ENCODE results near the gene LMO1. TPM values are rescaled to one million over a fixed set of nuclear protein-coding genes. Genes with fewer than 3 reads are reported as not detected.

LMO1 gene
- total and polyA plus RNA-seq, 2 of the 8 experiments (the other 6 are each of a cell fraction or from before 2014, with no cell fraction given), result 0.17 TPM; not detected in 1

GRCh38 chr11:8297781-8298440 is 34.2 kb upstream of the LMO1 start (continued):
- TF ChIP-seq CHD7 (IDR thresholded peaks at IDR 0.05; ENCODE audit: insufficient replicate concordance, low read length), result no peak
- TF ChIP-seq SP2 (IDR thresholded peaks at IDR 0.05; ENCODE audit: low read length), result no peak
- no peak for TF ChIP-seq SRF (IDR thresholded peaks at IDR 0.05; ENCODE audit: low read depth, low read length)
- TF ChIP-seq PHF8 (conservative IDR thresholded peaks at IDR 0.05; ENCODE audit: low read depth, low read length), result no peak
